ENCODE measurements around the gene STIL.
"Not testable (repeated sequence)": the region's sequence is repeated elsewhere in the genome, so short reads cannot be mapped to it uniquely, and the experiment has no call there.

The STIL gene

GRCh38 chr1:47216278-47217059 lies 97.5 kb downstream of the STIL start:
- DNase-seq = no peak

GRCh38 chr1:47215713-47216112 lies 98.2 kb downstream of the STIL start:
- no peak for DNase-seq

- DNase-seq = no peak
These were observed 99.4 kb downstream of the STIL start for GRCh38 chr1:47214549-47214948.

GRCh38 chr1:47213230-47213963 lies 100.5 kb downstream of the STIL start:
- DNase-seq = no peak

- no peak for DNase-seq
These were observed 101.2 kb downstream of the STIL start for GRCh38 chr1:47212636-47213229.

GRCh38 chr1:47211796-47212269 lies 102.1 kb downstream of the STIL start:
- no peak for DNase-seq

- DNase-seq = no peak
These were observed 103.3 kb downstream of the STIL start for GRCh38 chr1:47210666-47211065.

GRCh38 chr1:47209725-47210325 lies 104.1 kb downstream of the STIL start:
- no peak for DNase-seq

- DNase-seq = no peak
These were observed 104.9 kb downstream of the STIL start for GRCh38 chr1:47209091-47209490.

GRCh38 chr1:47208374-47208850 lies 105.5 kb downstream of the STIL start:
- no peak for DNase-seq

GRCh38 chr1:47207803-47208373 lies 106.1 kb downstream of the STIL start:
- DNase-seq = no peak

- no peak for DNase-seq
These were observed 108.0 kb downstream of the STIL start for GRCh38 chr1:47205918-47206317.

- not testable (repeated sequence) for DNase-seq
These were observed 110.4 kb downstream of the STIL start for GRCh38 chr1:47203504-47203903.

GRCh38 chr1:47201179-47201578 lies 112.8 kb downstream of the STIL start:
- no peak for DNase-seq

All from NCI-H1105 treated with DMSO at 0.1 percent for 48 hours (cell line).